ENCODE measurements around the gene PDLIM3. TPM values are rescaled to one million over a fixed set of nuclear protein-coding genes. Genes with fewer than 3 reads are reported as not detected.
A peak's percentile ranks its signal among the peaks of the same experiment; 100 is the strongest.

Gene PDLIM3
- total and polyA plus RNA-seq, 2 experiments from 2014 or later: 23.6 to 35.2 TPM

GRCh38 chr4:185550933-185551332, 15.6 kb upstream of the PDLIM3 start:
- no peaks in the 10 kb centered on the region for H3K36me3 ChIP-seq
- no peak for TF ChIP-seq CTCF (IDR thresholded peaks at IDR 0.05; ENCODE audit: low read depth, low read length)
- no peak overlapping the region for H3K4me3 ChIP-seq
- no peak for DNase-seq (ENCODE audit: low read depth in 1 of 2, low spot score in 1 of 2)
- H3K27me3 ChIP-seq: no peaks in the 10 kb centered on the region
- no peak overlapping the region for H3K27ac ChIP-seq
- no peaks in the 10 kb centered on the region for H3K9me3 ChIP-seq (ENCODE audit: low read depth)
- no peaks in the 10 kb centered on the region for H3K4me1 ChIP-seq (ENCODE audit: low read depth)

GRCh38 chr4:185549095-185549639, 13.9 kb upstream of the PDLIM3 start:
- Histone ChIP-seq H3K4me3 (no peak overlapping the region), H3K4me1 (ENCODE audit: low read depth) (no peaks in the 10 kb centered on the region), H3K9me3 (ENCODE audit: low read depth) (no peaks in the 10 kb centered on the region), H3K27ac (no peak overlapping the region), H3K27me3 (no peaks in the 10 kb centered on the region), H3K36me3 (no peaks in the 10 kb centered on the region)
- no peak for TF ChIP-seq CTCF (IDR thresholded peaks at IDR 0.05; ENCODE audit: low read depth, low read length)
- DNase-seq (ENCODE audit: low read depth in 1 of 2, low spot score in 1 of 2): no peak

- Histone ChIP-seq H3K4me1 (ENCODE audit: low read depth) (no peaks in the 10 kb centered on the region), H3K36me3 (no peaks in the 10 kb centered on the region), H3K27ac (no peak overlapping the region), H3K9me3 (ENCODE audit: low read depth) (no peaks in the 10 kb centered on the region), H3K27me3 (no peaks in the 10 kb centered on the region), H3K4me3 (no peak overlapping the region)
- no peak for TF ChIP-seq CTCF (IDR thresholded peaks at IDR 0.05; ENCODE audit: low read depth, low read length)
- DNase-seq (ENCODE audit: low read depth in 1 of 2, low spot score in 1 of 2): no peak
These were observed 13.3 kb upstream of the PDLIM3 start for GRCh38 chr4:185548587-185548986.

DNA sequence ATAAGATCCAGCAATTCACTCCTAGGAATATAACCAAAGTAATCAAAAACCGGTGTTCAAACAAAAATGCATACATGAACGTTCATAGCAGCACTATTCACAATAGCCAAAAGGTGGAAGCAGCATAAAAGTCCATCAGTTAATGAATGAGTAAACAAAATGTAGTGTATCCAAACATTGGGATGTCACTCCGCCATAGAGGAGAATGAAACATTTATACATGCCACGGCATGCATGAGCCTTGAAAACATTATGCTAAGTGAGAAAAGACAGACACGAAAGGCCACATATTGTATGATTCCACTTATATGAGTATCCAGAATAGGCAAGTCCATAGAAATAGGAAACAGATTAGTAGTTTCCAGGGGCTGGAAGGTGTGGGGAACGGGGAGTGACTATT, 11.0 kb upstream of the PDLIM3 start:
- Histone ChIP-seq H3K27me3 (no peaks in the 10 kb centered on the region), H3K4me1 (ENCODE audit: low read depth) (no peaks in the 10 kb centered on the region), H3K4me3 (no peak overlapping the region), H3K9me3 (ENCODE audit: low read depth) (no peaks in the 10 kb centered on the region), H3K27ac (no peak overlapping the region), H3K36me3 (no peaks in the 10 kb centered on the region)
- no peak for DNase-seq (ENCODE audit: low read depth in 1 of 2, low spot score in 1 of 2)
- no peak for TF ChIP-seq CTCF (IDR thresholded peaks at IDR 0.05; ENCODE audit: low read depth, low read length)

DNA sequence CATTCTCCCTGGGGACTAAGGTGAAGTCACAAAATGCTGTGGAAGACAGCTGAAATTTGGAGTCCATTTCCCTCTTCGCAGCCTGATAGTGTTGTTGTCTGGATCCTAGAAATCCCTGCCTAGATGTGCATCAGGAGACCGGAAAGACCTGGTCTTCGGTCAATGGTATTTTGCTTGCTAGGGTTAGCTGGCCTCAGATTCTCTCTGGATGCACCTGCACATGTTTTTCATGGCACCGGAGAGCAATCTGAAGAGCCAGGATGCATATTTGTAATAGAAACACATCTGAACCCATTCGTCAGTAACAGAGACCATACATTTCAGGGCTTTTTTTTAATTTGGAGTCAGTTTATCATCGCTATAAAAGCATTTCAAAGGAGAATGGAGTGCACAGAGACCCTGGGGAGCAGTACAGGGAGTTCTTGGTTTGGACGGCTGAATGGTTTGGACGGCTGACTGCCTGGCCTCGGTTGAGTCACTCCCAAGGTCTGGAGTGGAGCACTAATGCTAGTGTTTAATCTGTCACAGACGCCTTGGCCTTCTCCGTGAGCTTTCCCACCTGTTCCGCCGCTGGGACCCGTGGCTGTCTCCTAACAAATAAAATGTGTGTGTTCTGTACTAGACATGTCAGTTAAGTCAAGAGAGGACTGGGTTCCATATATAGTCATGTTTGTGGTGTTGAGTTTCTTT, 7.5 kb upstream of the PDLIM3 start:
- no peaks in the 10 kb centered on the region for H3K36me3 ChIP-seq
- H3K4me3 ChIP-seq: no peak overlapping the region
- peak in 1 of 2 donors; percentile 79 for DNase-seq (ENCODE audit: low read depth in 1 of 2, low spot score in 1 of 2)
- H3K27me3 ChIP-seq: peaks cover 2% of the 10 kb centered on the region
- no peak for TF ChIP-seq CTCF (IDR thresholded peaks at IDR 0.05; ENCODE audit: low read depth, low read length)
- H3K9me3 ChIP-seq (ENCODE audit: low read depth): no peaks in the 10 kb centered on the region
- no peak overlapping the region for H3K27ac ChIP-seq
- H3K4me1 ChIP-seq (ENCODE audit: low read depth): no peaks in the 10 kb centered on the region
